Mucosa of rectum (tissue), 2 donors: ENCODE results near the gene COL1A1.

ENCODE experiments used
- H3K27ac ChIP-seq, 2 donors: one replicate each; pipeline ENCODE4 v1.7.0; 2013; ENCODE audit warnings: inconsistent platforms in 2 of 2, low read depth in 2 of 2, low read length in 2 of 2
- H3K27me3 ChIP-seq, 2 donors: one replicate each; pipeline ENCODE4 v1.7.0; 2013; ENCODE audit warnings: low read length in 2 of 2; ENCODE audit not compliant: control insufficient read depth in 2 of 2, insufficient read depth in 2 of 2
- H3K36me3 ChIP-seq, 2 donors: one replicate each; pipeline ENCODE4 v1.7.0; 2013; ENCODE audit warnings: low read length in 2 of 2; ENCODE audit not compliant: control insufficient read depth in 2 of 2, insufficient read depth in 2 of 2
- H3K4me1 ChIP-seq, 2 donors: one replicate each; pipeline ENCODE4 v1.7.0; 2013; ENCODE audit warnings: low read length in 2 of 2, mild to moderate bottlenecking in 1 of 2; ENCODE audit not compliant: control insufficient read depth in 2 of 2, insufficient read depth in 2 of 2
- H3K4me3 ChIP-seq, 2 donors: one replicate each; pipeline ENCODE4 v1.7.0; 2013; ENCODE audit warnings: low read length in 2 of 2
- H3K9ac ChIP-seq, 2 donors: one replicate each; pipeline ENCODE4 v1.7.0; 2013; ENCODE audit warnings: low read length in 2 of 2, low read depth in 1 of 2, mild to moderate bottlenecking in 1 of 2
- H3K9me3 ChIP-seq, 2 donors: one replicate each; pipeline ENCODE4 v1.7.0; 2013; ENCODE audit warnings: low read length in 2 of 2; ENCODE audit not compliant: control insufficient read depth in 2 of 2
- donor health status: healthy.
- donor health status: Normal muscosa, but diverticular disease.

COL1A1 gene

DNA sequence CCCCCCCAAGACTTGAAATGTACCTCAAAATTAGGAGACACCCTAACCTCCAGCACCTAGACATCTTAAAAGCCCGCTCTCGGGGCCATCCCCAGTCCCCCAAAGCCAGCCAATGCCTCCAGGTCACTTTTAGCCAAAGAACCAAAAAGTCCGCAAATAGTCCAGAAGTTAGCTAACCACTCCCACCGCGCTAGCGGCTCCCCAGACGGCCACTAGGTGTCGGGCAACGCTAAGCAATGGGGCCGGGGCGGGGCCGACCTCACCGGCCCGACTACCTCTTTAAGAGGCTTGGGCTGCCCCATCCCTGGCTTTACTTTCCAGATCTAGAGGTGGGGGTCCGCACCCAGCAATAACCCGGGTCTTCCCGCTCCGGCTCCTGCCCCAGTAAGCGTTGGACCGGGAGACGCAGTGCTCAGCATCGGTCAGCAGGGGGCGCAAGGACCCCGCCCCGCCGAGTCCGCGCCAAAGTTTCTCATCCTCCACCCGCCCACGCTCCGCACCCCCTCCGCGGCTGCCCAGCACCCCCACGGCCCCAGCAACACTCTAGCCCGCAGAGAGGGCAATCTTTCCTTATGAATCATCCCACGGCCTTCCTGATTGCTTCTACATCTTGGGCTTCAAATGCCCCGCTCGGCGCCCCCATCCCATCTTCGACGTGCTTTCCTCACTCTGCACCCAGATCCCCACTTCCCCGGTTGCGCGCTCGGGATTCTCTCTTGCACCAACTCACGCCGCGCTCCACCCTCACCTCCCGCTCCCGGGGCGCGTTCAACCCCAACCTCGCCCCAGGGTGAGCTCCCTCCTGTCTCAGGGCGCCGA, 765 bp downstream of the COL1A1 start:
- Histone ChIP-seq H3K4me1 (peaks cover 11 to 13% of the 10 kb centered on the region in 2 donors), H3K27me3 (peaks cover 8 to 30% of the 10 kb centered on the region in 2 donors), H3K9me3 (no peaks in the 10 kb centered on the region), H3K27ac (peak overlapping the region; percentile 85 to 90), H3K4me3 (peak overlapping the region; percentile 47 to 71), H3K36me3 (peaks cover 6 to 12% of the 10 kb centered on the region in 2 donors), H3K9ac (peak overlapping the region; percentile 66 to 68)

- Histone ChIP-seq H3K27me3 (peaks cover 8 to 25% of the 10 kb centered on the region in 2 donors), H3K4me1 (peaks cover 11 to 13% of the 10 kb centered on the region in 2 donors), H3K9ac (peak overlapping the region; percentile 52 to 53), H3K4me3 (peak overlapping the region; percentile 47 to 71), H3K36me3 (peaks cover 12 to 16% of the 10 kb centered on the region in 2 donors), H3K9me3 (no peaks in the 10 kb centered on the region), H3K27ac (peak overlapping the region; percentile 85 to 90)
These were observed 1.5 kb downstream of the COL1A1 start for GRCh38 chr17:50199803-50200456.

DNA sequence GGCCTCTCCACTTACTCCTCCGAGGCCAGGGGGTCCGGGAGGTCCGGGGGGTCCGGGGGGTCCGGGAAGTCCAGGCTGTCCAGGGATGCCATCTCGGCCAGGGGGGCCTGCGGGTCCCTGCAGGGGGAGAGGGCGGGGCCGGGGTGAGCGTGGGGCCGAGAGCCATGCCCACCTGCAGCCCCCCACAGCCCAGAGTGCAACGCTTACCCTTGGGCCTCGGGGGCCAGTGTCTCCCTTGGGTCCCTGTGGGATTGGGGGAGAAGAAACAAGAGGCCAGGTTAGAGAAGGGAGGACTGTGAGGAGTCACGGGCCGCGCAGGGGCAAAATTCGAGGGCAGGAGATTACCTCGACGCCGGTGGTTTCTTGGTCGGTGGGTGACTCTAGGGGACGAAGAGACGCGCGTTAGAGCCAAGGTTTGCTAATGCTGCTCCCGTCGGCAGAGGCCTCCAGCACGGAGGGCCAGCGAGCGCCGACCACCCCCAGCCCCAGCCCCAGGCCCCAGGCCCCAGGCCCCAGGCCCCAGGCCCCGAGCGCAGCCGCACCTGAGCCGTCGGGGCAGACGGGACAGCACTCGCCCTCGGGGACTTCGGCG, 2.1 kb downstream of the COL1A1 start:
- H3K9me3 ChIP-seq, result no peaks in the 10 kb centered on the region
- H3K4me1 ChIP-seq, result peaks cover 11 to 13% of the 10 kb centered on the region in 2 donors
- H3K27me3 ChIP-seq, result peaks cover 8 to 25% of the 10 kb centered on the region in 2 donors
- H3K27ac ChIP-seq, result peak overlapping the region; percentile 68 to 90
- H3K9ac ChIP-seq, result peak overlapping the region in 1 of 2 donors; percentile 53
- peaks cover 12 to 16% of the 10 kb centered on the region in 2 donors for H3K36me3 ChIP-seq
- peak overlapping the region; percentile 47 to 71 for H3K4me3 ChIP-seq

DNA sequence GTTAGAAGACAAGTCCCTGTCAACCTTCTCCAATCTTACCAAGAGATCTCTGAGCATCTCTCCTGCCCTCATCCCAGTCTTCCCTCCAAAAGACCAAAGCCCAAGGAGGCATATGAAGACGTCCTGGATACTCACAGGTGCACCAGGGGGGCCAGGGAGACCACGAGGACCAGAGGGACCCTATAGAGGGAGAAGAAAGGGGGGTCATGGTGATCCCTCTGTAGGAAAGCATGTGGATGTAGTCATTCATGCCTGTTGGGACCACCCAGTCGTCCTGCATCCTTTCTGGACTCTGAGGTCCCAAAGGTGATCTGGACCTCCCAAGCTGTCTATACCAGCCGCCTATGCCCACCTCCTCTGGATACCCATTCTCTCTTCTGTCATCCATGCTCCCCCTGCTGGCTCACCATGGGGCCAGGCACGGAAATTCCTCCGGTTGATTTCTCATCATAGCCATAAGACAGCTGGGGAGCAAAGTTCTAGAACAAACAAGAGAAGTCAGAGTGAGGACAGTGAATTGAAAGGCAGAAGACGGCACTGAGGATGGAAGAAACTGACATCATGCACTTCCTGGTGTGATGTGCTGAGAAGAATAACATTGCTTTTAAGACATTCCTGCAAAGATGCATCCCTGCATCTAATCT, 3.3 kb downstream of the COL1A1 start:
- H3K36me3 ChIP-seq, result peaks cover 12 to 23% of the 10 kb centered on the region in 2 donors
- H3K4me3 ChIP-seq, result no peak overlapping the region
- no peaks in the 10 kb centered on the region for H3K9me3 ChIP-seq
- H3K9ac ChIP-seq, result no peak overlapping the region
- H3K27ac ChIP-seq, result no peak overlapping the region
- peaks cover 11 to 13% of the 10 kb centered on the region in 2 donors for H3K4me1 ChIP-seq
- H3K27me3 ChIP-seq, result peaks cover 8 to 19% of the 10 kb centered on the region in 2 donors

DNA sequence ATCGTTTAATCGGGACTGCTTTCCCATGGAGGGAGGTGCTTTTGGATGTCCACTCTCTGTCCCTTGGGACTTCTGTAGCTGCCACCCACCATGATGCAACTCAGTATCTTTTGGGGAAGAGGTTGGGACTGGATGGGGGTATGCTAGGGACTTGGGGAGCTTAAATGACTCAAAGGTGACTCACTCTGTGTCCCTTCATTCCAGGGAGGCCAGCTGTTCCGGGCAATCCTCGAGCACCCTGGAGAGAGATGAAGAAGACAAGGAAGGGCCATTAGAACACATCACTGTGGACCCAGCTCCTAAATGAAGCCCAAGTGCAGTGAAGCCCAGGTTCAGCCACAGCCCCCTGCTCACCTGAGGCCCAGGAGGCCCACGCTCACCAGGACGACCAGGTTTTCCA, 4.6 kb downstream of the COL1A1 start:
- Histone ChIP-seq H3K4me1 (peaks cover 11 to 13% of the 10 kb centered on the region in 2 donors), H3K9ac (no peak overlapping the region), H3K36me3 (peaks cover 12 to 23% of the 10 kb centered on the region in 2 donors), H3K27me3 (peaks cover 8% of the 10 kb centered on the region in 2 donors), H3K27ac (no peak overlapping the region), H3K9me3 (no peaks in the 10 kb centered on the region), H3K4me3 (no peak overlapping the region)

DNA sequence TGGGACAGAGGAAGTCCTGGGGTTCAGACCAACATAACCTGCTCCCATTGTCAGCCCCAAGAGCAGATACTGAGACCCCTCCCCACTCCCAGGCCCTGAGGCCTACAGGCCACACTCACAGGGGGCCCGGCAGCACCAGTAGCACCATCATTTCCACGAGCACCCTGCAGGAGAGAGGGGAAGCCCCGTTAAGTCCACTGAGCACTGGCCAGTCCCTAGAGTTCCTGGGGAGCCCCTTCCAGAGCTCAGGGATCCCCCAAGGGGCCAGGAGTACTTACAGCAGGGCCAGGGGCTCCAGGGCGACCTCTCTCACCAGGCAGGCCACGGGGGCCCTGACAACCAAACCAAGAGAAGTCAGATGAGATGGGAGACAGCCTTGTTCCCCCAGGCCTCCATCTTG, 5.4 kb downstream of the COL1A1 start:
- Histone ChIP-seq H3K4me1 (peaks cover 11 to 13% of the 10 kb centered on the region in 2 donors), H3K9me3 (no peaks in the 10 kb centered on the region), H3K27ac (no peak overlapping the region)

GRCh38 chr17:50194934-50195865, 6.2 kb downstream of the COL1A1 start:
- Histone ChIP-seq H3K9ac (no peak overlapping the region), H3K27ac (no peak overlapping the region), H3K9me3 (no peaks in the 10 kb centered on the region), H3K36me3 (peaks cover 12 to 31% of the 10 kb centered on the region in 2 donors), H3K4me3 (no peak overlapping the region), H3K27me3 (no peaks in the 10 kb centered on the region), H3K4me1 (peaks cover 3 to 10% of the 10 kb centered on the region in 2 donors)

More for the DNA sequence above, 5.4 kb downstream of the COL1A1 start:
- H3K4me3 ChIP-seq, result no peak overlapping the region
- H3K9ac ChIP-seq, result no peak overlapping the region
- peaks cover 12 to 29% of the 10 kb centered on the region in 2 donors for H3K36me3 ChIP-seq
- H3K27me3 ChIP-seq, result peaks cover under 1 to 2% of the 10 kb centered on the region in 2 donors

- Histone ChIP-seq H3K9ac (no peak overlapping the region), H3K36me3 (peaks cover 12 to 31% of the 10 kb centered on the region in 2 donors), H3K27me3 (no peaks in the 10 kb centered on the region), H3K9me3 (no peaks in the 10 kb centered on the region), H3K4me3 (no peak overlapping the region), H3K27ac (no peak overlapping the region), H3K4me1 (peaks cover 0 to 3% of the 10 kb centered on the region in 2 donors)
These were observed 7.1 kb downstream of the COL1A1 start for GRCh38 chr17:50194140-50194933.
